Activated CD4-positive, alpha-beta T cell treated with anti-CD3 and anti-CD28 coated beads, Interleukin-2, amount 50 U/mL, for 4 hours (primary cell): ENCODE results near the gene MAD2L1.

Experiments
- DNase-seq, 2 experiments: peaks; one replicate each; pipeline ENCODE4 v3.0.0-alpha.2; 2020

Gene MAD2L1

DNA sequence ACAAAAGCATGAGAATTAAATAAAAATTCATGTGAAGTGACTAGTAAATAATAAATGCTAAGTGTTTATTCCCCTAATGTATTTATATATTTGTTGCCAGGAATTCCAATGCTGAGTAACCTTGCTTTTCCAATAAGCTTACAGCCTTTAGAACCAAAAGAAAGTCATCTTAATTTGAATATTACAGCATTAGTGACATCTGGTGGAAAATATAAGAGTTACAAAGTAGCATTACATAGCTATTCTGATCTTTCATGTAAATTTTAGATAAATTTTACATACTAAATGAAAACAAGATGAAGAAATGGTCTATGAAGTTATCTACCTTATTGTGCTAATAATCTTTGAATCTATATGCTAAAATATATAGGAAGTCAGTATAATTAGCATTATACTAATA lies 10.4 kb downstream of the MAD2L1 start:
- no peak for DNase-seq

DNA sequence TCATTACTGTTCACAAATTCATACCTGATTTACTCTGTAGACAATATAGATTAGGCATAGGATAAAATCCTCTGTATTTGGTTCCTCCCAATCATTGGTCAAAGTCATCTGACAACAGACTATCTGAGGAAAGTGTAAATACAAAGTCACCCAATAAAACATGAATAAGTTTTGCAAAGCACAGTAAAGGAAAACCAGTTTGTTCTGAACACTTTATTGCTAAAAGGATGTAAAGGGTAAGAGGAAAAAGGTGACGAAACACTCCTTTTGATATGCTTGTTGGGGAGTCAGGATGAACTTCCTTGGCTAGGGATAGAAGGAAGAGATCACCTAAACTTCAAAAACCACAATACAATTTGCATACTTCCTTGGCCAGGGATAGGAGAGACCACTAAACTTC lies 10.9 kb downstream of the MAD2L1 start:
- DNase-seq = no peak

DNA sequence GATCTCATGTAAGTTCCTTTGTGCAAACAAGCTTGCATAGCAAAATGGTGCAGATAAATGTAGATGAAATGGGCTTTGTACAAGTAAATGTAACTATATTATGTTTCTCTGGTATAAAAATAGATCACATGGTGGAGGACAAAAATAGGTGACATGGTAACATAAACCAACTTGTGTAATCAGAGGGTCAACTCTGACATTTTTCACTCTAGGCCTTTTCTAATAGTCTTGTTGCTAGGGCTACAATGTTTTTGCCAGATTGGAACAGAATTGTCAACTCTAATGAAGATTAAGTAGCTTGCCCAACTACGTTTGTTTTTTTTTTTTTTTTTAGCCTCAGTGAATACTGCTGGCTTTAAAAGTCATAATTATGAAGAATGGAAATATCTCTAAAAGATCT lies 11.5 kb downstream of the MAD2L1 start:
- DNase-seq = no peak

DNA sequence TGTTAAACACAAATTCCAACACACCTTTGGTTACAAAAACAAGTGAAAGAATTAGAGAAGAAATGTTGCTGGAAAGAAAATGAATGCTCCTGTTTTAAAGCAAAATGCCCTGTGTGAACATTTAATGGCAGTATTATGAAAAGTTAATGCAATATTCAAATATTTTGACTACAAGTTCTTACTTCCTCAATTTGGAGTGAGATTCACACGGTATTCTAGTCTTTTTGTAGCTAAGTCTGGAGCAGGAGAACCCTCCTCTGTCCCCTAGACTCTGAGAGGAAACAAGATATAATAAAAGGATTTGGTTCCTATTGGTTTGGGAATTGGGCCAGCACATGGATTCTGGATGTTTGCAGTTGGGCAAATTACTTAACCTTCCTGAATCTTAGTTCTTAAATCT lies 12.7 kb downstream of the MAD2L1 start:
- DNase-seq = no peak

DNA sequence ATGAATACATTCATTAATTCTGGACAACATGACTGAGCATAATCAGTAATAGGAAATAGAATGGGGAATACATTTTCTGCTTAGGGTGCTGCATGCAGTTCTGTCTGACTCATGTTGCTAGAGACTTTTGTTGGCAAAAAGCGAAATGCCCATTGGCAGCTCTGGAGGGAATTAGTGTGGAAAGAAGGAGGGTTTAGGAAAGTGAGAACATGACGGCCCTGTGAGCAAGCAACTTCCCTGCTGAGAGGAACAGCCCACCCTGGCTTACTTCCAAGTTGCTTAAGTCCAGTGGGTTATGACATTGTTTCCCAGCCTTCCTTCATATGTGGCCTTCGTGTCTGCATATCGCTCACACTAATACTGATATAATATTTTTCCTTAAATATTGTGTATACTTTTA lies 13.8 kb downstream of the MAD2L1 start:
- no peak for DNase-seq

DNA sequence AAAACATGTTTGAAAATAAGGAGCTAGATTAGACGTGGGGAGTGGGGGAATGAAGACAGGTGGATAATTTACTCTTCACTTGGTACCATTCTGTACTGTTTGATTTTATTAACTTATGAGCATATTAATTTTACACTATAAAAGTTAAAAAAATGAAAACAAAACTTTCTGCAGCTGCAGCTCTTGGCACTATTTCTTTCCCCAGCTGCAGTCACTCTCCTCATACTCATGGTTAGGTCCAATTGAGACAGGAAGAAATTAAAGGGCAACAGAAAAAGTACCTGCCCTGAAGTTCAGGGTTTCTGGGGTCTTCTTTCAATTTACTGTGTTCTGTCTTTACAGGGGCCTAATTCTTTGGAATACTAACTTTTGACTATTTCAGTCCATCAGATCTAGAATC lies 15.4 kb downstream of the MAD2L1 start:
- no peak for DNase-seq

DNA sequence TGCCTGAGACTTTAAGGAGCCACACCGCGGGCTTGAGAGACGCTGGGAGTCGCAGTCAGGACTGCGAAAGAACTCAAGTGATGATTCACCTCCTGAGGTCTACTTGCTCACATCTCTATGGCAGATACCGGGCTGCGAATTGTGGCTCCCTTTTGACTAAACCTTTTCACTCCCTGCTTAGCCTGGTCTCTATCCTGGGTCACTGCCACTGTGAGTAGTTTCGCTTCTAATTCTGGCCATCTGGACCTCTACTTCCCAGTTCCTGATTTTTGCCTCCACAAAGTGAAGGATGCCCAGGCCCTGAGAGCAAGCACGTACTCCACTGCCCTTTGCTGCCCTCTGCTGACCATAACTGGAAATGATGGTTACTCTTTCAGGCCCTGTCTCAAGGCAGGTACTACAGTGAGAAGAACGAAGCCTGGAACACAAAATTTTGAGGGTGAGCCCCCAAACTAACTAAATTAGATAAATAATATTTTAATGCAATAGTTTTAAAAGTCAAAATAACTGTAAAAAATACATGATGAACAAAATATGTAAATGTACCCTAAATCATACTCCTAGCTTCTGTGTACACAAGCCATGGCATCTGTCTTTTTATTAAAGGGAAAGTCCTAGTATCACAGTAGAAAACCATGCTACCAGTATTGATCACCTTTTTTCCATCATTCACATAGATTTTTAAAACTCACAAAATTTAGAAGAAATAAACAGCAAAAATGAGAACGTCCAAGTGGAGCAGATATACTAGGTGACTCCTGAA lies 16.7 kb downstream of the MAD2L1 start:
- DNase-seq = peak; percentile 54 to 66

DNA sequence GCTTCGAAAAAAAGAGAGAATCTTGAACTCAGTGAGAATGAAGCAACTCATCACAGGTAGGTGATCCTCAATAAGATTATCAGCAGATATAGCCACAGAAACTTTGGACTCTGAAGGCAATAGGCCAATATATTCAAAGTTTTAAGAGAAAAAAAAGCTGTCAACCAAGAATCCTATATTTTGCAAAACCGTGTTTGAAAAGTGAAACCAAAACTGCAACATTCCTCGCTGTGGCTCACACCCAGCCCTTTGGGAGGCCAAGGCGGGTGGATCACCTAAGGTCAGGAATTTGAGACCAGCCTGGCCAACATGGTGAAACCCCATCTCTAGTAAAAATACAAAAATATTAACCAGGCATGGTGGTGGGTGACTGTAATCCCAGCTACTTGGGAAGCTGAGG lies 22.8 kb downstream of the MAD2L1 start:
- no peak for DNase-seq

DNA sequence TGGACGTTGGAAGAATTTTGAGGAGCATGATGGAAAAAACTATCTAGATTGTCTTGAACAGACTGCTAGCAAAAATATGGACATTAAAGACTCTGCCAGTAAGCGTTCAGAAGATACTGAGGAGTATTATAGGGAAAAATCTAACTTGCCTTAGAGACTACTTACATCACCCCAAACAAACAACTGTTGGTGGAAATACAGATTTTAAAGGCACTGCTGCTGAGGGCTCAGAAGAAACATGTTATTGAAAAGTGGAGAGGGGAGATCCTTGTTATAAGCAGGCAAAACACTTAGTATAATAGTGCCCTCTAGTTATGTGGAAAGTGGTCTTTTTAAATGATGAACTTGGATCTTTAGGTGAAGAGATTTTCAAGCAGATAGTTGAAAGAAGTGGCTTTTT lies 29.2 kb downstream of the MAD2L1 start:
- no peak for DNase-seq

DNA sequence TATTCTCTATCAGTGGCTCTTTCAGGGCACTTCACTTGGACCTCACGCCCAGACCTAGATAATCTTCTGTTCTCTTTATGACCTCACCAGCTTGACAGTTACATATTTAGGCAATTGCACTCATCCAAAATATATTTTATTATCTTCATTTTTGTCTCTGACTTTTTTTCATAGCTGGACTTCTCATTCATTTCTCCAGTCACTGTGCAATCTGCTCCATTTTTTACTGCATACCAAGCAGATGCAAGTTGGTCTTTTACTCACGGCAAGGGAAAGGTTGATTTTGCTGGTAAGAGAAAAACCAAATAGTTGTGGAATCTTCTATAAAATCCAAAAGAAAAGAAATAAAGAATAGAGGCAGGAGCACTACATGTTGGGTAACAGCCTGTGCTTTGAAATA lies 31.7 kb downstream of the MAD2L1 start:
- no peak for DNase-seq

DNA sequence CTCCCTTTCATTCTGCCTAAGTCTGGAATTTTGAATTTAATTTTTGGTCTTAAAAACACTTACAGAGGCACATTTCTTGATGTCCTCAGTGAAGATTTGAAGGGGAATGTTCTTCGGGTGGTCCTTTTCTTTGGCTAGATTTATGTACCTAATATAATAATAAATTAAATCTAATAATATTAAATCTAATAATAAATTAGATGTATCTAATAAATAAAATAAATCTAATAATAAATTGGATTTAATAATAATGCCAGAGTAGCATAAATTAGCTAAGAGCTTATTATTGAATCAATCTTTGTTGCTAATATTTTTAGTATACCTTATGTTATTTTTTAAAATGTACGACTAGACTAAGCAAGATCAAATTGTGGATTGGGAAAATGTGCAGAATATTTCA lies 39.8 kb downstream of the MAD2L1 start:
- no peak for DNase-seq

DNA sequence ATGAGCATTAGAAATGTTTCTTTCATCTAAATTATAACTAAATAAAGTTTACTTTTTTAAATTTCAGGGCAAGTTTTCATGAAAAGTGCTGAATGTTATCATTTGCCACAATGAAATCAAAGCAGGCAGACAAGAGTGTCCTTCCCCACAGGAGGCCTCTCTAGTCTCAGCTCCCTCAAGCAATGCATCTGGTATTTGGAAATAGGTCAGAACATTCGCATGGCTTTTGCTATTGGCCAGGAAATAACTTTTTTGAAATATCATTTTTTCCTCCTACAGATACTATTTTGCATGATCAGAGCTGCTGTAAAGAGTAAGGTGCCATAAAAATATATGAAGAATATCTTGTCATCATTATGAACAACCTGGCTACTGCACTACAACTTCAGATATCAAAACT lies 41.1 kb downstream of the MAD2L1 start:
- no peak for DNase-seq

DNA sequence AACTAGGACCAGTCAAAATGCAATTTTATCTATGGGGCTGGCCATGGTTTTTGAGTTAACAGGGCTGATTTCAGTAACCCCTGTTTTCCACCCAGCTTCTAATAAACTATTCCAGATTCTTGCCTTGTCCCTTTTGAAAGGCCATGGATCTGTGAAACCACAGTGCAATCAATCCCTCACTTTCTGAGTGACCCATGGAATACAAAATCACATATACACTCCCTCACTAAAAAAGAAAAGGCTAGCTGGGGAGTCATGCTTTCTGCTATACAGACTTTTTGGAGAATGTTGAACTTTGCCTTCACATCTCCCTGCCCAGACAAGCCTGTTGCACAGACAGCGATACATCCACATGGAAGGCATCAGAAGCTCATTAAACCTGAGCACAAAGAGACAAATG lies 47.9 kb downstream of the MAD2L1 start:
- no peak for DNase-seq

DNA sequence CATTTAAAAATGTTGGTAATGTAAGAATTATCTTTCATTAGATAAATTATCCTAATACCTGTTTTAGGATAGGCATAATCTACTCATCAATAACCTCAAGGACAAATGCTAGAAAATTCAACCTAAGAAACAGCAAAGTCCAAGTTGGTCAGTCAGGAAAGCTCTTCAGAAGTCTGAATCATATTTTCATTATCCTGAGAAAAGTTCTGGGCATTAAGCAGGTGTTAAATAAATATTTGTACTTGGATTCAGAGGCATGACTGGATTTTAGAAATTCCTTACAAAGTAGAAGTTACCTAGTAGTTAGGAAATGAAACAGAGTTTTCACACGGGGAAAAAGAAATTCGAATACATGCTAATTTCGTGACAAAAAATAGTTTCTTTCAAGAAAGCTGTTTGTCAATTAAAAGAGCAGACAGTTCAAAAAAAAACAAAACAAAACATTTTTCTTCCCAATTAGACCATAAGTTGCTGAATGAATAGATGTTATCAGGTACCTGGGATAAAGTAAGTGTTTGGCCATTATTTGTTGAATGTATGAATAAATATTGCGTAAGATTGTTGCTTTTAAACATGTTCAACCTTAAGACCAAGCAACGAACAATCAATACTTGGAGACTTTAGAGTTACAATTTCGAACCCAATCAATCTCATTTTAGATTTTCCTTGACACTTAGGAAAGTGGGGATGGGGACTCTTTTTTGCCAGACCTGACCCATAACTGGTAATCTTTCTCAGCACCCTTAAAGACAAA lies 48.5 kb downstream of the MAD2L1 start:
- DNase-seq = no peak

DNA sequence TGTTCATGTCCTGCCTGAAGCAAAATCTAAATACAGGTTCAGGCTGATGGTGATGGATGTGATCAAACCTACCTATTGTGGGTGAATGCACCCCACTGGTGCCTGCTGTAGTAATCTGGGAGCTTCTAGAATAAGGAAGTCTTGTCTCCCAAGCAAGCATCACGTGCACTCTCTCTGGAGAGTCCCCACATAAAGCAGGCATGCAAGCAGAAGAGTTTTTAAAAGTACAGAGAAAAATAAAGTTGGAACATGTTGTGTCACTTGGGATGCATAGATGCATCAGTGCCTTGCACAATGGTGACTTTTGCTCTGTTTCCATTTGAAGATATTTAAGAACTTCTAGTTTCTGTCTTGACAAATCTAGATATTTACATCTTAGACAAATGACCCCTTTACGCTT lies 54.9 kb downstream of the MAD2L1 start:
- no peak for DNase-seq

DNA sequence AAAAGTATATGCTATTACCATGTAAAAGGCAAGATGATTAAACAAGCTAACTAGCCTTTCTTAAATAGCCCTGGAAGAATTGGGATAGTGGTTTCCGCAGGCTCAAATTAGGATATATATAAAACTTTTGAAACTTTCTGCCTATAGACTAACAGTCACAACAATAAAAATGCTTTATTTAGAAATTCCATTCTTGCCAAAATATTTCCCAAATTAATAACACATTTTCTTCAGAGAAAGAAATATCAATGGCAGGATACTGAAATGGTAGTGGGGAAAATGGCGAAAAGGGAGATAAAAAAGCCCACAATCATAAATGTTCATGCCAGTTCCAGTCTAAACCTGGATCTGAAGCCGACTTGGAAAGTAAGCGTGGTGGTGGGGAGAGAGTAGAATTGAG lies 56.0 kb downstream of the MAD2L1 start:
- DNase-seq = no peak

DNA sequence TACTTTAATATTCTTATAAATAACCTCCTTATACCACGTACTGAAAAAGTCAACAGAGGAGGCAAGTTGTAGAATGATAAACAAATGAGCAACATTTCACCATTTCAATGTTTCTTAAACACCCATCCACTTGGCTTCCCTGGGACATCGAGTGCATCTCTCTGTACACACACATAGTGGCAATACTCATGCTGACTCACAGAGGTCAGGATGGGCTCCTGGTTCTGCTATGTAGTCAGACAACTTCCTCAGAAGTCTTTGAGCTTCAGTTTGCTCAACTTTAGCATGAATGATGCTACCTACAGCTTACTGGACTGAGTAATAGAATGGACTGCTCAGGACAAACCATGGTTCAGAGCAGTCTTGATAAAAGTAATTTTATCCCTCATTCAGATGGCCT lies 56.9 kb downstream of the MAD2L1 start:
- DNase-seq = no peak

DNA sequence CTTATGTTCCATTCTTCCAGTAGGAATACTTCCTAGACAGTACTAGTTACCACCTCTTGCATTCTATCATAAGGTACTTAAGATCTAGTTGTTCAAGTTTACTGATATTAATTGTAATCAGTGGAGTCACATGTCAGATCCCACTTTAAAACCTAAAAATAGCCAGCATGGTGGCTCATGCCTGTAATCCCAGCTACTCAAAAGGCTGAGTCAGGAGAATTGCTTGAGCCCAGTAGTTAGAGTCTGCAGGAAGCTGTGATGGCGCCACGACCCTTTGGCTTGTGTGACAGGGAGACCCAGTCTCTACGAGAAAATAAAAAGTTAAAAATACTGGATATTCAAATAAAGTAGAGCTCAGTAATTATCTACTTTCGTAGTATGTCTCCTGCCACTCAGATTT lies 57.7 kb downstream of the MAD2L1 start:
- DNase-seq = no peak

DNA sequence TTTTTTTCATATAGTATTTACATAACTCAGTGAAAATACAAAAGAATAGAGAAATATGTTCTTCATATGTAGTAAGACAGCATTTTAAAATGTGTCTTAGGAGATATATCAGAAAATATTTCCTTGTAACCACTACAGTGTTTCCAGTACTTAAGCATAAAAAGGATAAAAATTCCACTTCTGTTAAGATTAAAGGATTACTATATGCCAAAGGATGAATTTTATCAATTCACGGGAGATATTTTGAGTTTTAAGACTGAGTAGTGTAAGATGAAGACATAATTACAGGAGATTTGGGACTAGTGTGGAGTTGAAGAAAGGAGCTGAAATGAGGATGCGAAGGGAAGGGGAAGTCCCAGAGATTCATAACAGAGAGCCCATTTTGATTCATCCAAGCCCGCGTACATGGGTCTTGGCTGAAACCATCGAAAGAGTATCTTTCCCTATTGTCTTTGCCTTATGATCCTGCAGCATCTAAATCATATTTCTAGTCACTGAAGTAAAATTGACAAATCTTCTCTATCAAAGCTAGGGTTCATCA lies 58.7 kb downstream of the MAD2L1 start:
- no peak for DNase-seq

DNA sequence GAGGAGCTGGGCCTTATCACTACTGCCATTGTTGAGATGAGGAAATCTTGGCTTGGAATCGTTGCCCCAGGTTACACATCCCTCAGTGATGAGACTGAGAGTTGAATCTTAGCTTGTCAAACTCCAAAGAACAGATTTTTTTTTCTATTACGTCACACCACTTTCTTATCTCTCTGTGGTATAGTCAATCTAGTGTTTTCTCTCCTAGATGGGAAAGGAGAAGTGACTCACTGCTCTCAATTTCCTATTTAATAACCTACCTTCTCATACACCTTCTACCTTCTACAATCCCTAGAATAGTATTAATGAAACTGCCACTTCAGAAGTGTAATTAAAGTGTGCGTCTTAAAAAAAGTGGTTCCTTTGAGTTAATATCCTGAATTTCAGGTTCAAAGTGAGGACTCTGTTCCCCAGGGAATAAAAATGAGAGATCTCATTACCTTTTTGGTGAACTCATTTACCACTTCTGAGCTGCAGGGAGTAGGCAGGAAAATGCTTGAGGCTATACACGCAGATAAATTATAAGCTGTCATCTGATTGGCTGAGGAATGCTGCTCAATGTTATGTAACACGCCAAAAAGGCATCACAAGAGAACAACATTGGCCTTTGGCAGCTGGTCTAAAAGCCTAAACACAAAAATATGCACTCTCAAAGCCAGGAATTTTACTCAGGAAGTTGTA lies 59.3 kb downstream of the MAD2L1 start:
- no peak for DNase-seq
